Suprapubic skin (tissue), 3 donors: Measurements from ENCODE around the gene PHACTR2.

Experiments
- EP300 ChIP-seq: sonication (generic); formaldehyde crosslinking; IDR thresholded peaks from one replicate; pipeline ENCODE4 v1.6.1; 2017; ENCODE audit warnings: antibody characterized with exemption
- POLR2A ChIP-seq, 2 donors: fragments of 450-650 bp; IDR thresholded peaks; one replicate each; pipeline ENCODE4 v1.6.1; 2017; ENCODE audit warnings: antibody characterized with exemption in 2 of 2, mild to moderate bottlenecking in 2 of 2, moderate library complexity in 2 of 2
- TF ChIP-seq, protein P1 (sequence below), 2 donors: fragments of 200-600 bp in 1 of 2; fragments of 450-650 bp in 1 of 2; sonication (generic) in 1 of 2; IDR thresholded peaks; one replicate each; pipeline ENCODE4 v1.5.1; 2016 to 2019; ENCODE audit warnings: antibody characterized with exemption in 2 of 2, mild to moderate bottlenecking in 1 of 2, moderate library complexity in 1 of 2

DNA sequence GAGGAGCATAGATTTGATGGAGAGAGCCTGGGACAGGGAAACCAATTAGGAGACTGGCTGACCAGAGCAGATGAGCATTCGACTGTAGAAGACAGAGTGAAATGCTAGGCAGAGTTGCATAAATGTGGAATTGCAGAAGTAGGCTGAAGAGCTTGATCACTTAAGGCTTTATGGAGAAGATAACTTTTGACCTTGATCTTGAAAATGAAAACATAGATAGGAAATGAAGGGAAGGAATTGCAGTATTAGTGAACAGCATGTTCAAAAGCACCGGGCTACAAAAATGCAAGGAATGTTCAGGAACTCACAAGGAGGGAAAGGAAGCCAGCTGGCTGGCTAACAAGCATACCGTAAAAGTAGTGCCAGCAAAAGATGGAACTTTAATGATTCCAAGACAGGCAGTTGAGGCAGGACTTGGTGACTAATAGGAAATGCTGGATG, 144.8 kb downstream of the PHACTR2 start:
- TF ChIP-seq POLR2A (IDR thresholded peaks at IDR 0.05) (no peak), EP300 (no peak)
- TF ChIP-seq, protein P1, sequence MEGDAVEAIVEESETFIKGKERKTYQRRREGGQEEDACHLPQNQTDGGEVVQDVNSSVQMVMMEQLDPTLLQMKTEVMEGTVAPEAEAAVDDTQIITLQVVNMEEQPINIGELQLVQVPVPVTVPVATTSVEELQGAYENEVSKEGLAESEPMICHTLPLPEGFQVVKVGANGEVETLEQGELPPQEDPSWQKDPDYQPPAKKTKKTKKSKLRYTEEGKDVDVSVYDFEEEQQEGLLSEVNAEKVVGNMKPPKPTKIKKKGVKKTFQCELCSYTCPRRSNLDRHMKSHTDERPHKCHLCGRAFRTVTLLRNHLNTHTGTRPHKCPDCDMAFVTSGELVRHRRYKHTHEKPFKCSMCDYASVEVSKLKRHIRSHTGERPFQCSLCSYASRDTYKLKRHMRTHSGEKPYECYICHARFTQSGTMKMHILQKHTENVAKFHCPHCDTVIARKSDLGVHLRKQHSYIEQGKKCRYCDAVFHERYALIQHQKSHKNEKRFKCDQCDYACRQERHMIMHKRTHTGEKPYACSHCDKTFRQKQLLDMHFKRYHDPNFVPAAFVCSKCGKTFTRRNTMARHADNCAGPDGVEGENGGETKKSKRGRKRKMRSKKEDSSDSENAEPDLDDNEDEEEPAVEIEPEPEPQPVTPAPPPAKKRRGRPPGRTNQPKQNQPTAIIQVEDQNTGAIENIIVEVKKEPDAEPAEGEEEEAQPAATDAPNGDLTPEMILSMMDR (IDR thresholded peaks at IDR 0.05) = no peak
